ENCODE measurements around the gene ATP6V1F. TPM values are rescaled to one million over a fixed set of nuclear protein-coding genes. Genes with fewer than 3 reads are reported as not detected.
"Not testable (repeated sequence)": the region's sequence is repeated elsewhere in the genome, so short reads cannot be mapped to it uniquely, and the experiment has no call there.

ATP6V1F gene
- polyA plus RNA-seq, 2 donors = 260 to 273 TPM

DNA sequence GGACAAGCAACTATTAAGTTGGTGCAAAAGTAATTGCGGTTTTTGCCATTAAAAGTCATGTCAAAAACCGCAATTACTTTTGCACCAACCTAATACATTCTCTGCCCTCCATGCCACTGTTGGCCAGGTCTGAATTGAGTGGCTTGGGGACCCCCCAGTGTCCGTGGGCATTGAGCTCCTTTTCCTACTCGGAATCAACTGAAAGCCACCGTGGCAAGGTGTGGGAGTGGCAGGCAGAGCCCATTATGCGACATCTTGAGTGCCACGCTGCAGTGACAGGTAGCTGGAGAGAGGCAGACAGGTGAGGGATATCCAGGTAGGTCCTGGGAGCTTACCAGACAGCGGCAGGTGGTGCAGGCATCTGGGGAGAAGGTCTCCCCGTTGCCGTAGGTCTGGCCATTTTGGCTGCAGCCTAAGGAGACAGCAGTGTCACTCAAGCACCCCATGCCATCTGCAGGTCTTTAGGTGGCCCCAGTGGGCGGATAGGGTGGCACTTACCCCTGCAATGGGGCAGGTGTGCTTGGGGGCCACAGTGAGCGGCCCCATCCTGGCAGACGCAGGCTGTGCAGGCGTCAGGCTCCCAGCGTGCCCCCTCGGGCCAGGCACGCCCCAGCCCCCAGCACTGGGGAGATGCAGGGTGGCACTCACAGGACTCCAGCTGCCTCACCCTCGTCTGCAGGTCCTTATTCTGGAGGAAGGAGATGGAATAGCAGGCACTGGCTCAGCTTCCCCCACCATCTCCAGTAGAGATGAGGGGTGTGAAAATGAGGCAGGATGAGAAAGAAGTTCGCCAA lies 44.3 kb downstream of the ATP6V1F start:
- Histone ChIP-seq H3K4me1 (ENCODE audit: control insufficient read depth in 2 of 2, insufficient read depth in 2 of 2, low read length in 1 of 2) (peaks cover 12 to 14% of the 10 kb centered on the region in 2 donors), H3K27ac (ENCODE audit: low read depth in 2 of 2, low read length in 1 of 2) (no peak overlapping the region), H3K9me3 (ENCODE audit: control insufficient read depth in 2 of 2, insufficient read depth in 1 of 2, low read depth in 1 of 2, low read length in 1 of 2) (no peaks in the 10 kb centered on the region), H3K27me3 (ENCODE audit: control insufficient read depth in 1 of 2, insufficient read depth in 2 of 2, low read length in 2 of 2) (peaks cover 0 to 4% of the 10 kb centered on the region in 2 donors), H3K4me3 (ENCODE audit: low read depth in 1 of 2, low read length in 2 of 2) (no peak overlapping the region), H3K36me3 (ENCODE audit: control insufficient read depth in 2 of 2, insufficient read depth in 2 of 2, low read length in 1 of 2) (no peaks in the 10 kb centered on the region)
- 83 to 85% methylated on average over 19 of the region's 19 CpGs for WGBS, 2 donors

DNA sequence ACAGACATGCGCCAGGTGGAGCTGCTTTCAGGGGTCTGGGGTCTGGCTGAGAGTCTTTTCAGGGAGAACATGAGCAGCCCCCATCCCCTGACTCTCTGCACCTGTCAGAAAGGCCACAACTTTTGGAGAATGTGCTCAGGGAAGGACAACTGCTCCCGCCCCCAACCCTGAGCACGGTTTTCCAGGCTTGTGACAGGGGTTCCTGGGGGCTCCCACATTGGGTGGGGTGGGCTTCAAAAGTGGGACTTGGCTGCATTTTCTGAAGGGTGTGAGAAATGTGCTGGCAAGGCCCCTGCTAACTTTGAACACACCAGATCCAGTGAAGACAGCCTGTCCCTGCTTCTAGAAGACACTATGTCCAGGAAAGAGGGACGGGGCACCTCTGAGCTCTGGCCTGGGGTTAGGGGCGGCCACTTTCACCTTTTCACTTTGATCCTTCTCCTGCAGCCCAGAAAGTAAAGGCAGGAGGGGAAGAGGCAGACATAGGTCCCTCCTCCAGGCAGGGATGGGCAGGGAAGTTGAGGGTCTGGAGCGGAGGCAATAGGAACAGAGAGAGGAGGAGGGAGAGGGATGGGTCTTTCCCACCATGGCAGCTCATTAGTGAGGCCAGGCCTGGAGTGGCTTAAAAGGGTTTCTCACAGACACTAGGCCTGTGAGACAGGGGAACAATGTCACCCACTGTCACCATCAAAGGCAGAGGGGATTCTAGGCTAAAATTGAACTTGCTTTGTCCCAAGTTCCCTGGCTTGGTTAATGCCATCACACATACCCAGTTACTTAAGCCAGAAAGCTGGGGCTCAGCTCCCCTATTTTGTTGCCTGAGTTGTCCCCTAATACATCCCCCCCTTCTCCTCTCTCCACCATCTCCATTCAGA lies 46.3 kb downstream of the ATP6V1F start:
- Histone ChIP-seq H3K4me3 (ENCODE audit: low read depth in 1 of 2, low read length in 2 of 2) (no peak overlapping the region), H3K9me3 (ENCODE audit: control insufficient read depth in 2 of 2, insufficient read depth in 1 of 2, low read depth in 1 of 2, low read length in 1 of 2) (no peaks in the 10 kb centered on the region), H3K4me1 (ENCODE audit: control insufficient read depth in 2 of 2, insufficient read depth in 2 of 2, low read length in 1 of 2) (peaks cover 9 to 12% of the 10 kb centered on the region in 2 donors), H3K27ac (ENCODE audit: low read depth in 2 of 2, low read length in 1 of 2) (no peak overlapping the region), H3K36me3 (ENCODE audit: control insufficient read depth in 2 of 2, insufficient read depth in 2 of 2, low read length in 1 of 2) (no peaks in the 10 kb centered on the region), H3K27me3 (ENCODE audit: control insufficient read depth in 1 of 2, insufficient read depth in 2 of 2, low read length in 2 of 2) (peaks cover 0 to 4% of the 10 kb centered on the region in 2 donors)
- WGBS, 2 donors = 85 to 89% methylated on average over 6 of the region's 6 CpGs

DNA sequence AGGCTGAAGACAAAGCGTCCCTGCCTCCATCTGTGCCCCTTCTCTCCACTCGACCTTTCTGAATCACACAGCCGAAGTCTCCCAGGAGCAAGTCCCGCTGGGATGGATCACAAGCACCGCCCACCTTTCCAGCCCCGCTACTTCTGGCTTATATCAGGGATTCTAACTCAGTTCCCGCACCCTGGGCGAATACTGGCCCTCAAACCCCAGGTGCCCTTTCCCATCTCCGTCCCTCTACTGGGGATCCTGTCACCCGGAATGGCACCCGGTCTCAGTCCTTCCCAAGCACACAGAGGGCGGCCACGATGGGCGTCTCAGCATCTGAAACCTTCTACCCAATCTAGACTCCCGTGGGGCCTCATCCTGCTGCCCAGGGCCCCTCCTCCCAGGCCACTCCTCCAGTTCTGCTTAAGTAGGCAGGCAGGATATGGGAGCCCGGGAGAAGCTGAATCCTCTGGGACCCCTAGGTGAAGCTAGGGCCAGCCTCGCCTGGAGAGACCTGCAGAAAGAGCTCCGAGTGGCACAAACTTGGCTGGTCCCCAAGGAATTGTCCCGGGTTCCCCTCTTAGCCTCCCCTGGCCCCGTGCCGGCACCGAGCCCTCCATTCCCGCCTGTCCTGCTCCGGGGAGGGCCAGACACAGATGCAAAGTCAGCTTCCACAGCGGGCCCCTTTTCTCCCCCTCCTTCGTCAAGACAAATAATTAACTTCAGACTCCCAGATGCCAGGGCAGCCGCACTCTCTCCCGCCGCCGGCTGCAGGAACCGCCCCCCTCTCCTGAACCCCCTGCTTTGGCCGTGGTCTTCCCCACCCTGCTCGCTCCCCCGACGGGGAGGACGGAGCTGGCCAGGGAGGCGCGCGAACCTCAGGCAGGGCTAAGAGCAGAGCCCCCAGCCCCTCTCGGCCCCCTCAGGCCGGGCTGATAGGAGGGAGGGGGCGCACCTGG lies 47.2 kb downstream of the ATP6V1F start:
- no peaks in the 10 kb centered on the region for H3K9me3 ChIP-seq (ENCODE audit: control insufficient read depth in 2 of 2, insufficient read depth in 1 of 2, low read depth in 1 of 2, low read length in 1 of 2)
- H3K4me3 ChIP-seq (ENCODE audit: low read depth in 1 of 2, low read length in 2 of 2) = peak overlapping the region; percentile 30 to 44
- H3K27ac ChIP-seq (ENCODE audit: low read depth in 2 of 2, low read length in 1 of 2) = no peak overlapping the region
- peaks cover 7 to 9% of the 10 kb centered on the region in 2 donors for H3K4me1 ChIP-seq (ENCODE audit: control insufficient read depth in 2 of 2, insufficient read depth in 2 of 2, low read length in 1 of 2)
- 12 to 14% methylated on average over 42 of the region's 42 CpGs for WGBS, 2 donors
- H3K27me3 ChIP-seq (ENCODE audit: control insufficient read depth in 1 of 2, insufficient read depth in 2 of 2, low read length in 2 of 2) = peaks cover 0 to 7% of the 10 kb centered on the region in 2 donors
- H3K36me3 ChIP-seq (ENCODE audit: control insufficient read depth in 2 of 2, insufficient read depth in 2 of 2, low read length in 1 of 2) = no peaks in the 10 kb centered on the region

DNA sequence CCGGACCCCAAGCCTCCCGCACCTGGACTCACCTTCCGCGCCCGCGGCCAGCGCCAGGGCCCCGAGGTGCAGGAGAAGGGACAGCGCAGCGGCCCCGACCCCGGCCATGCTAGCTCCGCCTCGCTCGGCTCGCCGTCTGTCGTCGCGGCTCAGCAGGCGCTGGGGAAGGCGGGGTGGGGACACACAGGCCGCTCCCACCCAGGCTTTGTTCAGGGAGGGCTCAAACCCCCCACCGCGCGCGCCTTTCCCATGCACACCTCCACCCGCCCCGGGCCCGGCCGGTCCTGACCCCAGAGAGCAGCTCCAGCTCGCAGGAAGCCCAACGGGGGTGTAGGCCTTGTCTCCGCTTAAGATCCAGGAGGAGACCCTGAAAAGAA lies 47.9 kb downstream of the ATP6V1F start, which contains the start of gene KCP:
KCP (minus strand) TSS at position 141 of the 377 bp plus-strand sequence; CDS start at position 108, 33 bp downstream.
- no peak within 1 kb of the TSS for H3K27ac ChIP-seq (ENCODE audit: low read depth in 2 of 2, low read length in 1 of 2)
- no peaks in the 10 kb centered on the region for H3K9me3 ChIP-seq (ENCODE audit: control insufficient read depth in 2 of 2, insufficient read depth in 1 of 2, low read depth in 1 of 2, low read length in 1 of 2)
- no peaks in the 10 kb centered on the region for H3K36me3 ChIP-seq (ENCODE audit: control insufficient read depth in 2 of 2, insufficient read depth in 2 of 2, low read length in 1 of 2)
- WGBS, 2 donors = 23 to 25% methylated on average over 34 of the region's 34 CpGs
- H3K27me3 ChIP-seq (ENCODE audit: control insufficient read depth in 1 of 2, insufficient read depth in 2 of 2, low read length in 2 of 2) = peaks cover 0 to 7% of the 10 kb centered on the region in 2 donors
- H3K4me1 ChIP-seq (ENCODE audit: control insufficient read depth in 2 of 2, insufficient read depth in 2 of 2, low read length in 1 of 2) = peaks cover 7 to 9% of the 10 kb centered on the region in 2 donors
- peak within 1 kb of the TSS; percentile 30 to 44 for H3K4me3 ChIP-seq (ENCODE audit: low read depth in 1 of 2, low read length in 2 of 2)

DNA sequence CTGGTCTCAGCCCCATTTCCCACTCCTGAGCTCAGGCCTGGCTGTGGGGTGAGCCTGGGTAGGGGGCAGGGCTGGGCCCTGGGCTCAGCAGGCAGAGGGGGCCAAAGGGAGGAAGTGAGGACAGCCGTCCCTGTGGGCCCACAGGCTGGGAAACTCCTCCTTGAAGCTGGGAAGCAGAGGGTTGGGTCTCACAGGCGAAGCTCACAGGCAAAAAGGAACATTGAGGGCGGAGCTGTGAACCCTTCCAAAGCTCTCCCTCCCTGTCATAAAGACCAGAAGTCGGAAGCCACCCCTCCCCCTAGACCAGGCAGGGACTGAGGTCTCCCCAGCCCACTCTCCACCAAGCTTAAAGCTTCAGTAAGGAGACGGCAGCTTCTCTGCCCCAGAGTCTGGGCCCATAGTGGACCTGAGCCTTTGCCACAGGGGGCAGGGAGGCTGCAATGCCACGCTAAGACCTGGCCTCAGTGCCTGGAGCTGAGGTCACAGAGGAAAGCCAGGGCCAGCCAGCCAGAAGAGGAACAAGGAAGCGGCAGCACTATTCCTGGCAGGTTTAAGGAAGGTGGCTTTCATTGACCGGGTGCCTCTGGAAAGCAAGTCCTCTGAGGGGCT lies 48.9 kb downstream of the ATP6V1F start:
- Histone ChIP-seq H3K9me3 (ENCODE audit: control insufficient read depth in 2 of 2, insufficient read depth in 1 of 2, low read depth in 1 of 2, low read length in 1 of 2) (no peaks in the 10 kb centered on the region), H3K27me3 (ENCODE audit: control insufficient read depth in 1 of 2, insufficient read depth in 2 of 2, low read length in 2 of 2) (peaks cover 0 to 7% of the 10 kb centered on the region in 2 donors), H3K27ac (ENCODE audit: low read depth in 2 of 2, low read length in 1 of 2) (no peak overlapping the region), H3K36me3 (ENCODE audit: control insufficient read depth in 2 of 2, insufficient read depth in 2 of 2, low read length in 1 of 2) (no peaks in the 10 kb centered on the region), H3K4me3 (ENCODE audit: low read depth in 1 of 2, low read length in 2 of 2) (no peak overlapping the region), H3K4me1 (ENCODE audit: control insufficient read depth in 2 of 2, insufficient read depth in 2 of 2, low read length in 1 of 2) (peaks cover 7 to 9% of the 10 kb centered on the region in 2 donors)
- 74 to 75% methylated on average over 8 of the region's 8 CpGs for WGBS, 2 donors

DNA sequence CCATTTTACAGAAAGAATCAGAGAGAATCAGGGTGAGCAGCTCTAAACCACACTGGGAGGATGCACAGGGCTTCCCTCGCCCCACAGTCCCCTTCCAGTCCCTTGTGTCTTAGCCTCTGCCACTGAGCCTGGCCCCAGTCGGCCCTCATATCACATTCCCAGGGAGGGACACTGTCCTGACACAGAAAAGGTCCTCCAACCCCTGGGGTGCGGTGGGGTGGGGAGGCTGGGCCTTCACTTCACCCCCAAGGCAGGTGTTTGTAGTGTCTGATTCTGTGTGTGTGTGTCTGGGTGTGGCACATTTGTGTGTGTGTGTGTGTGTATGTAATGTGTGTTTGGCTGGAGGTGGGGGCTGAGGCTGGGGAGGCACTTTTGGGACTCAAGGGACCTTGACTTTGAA lies 49.6 kb downstream of the ATP6V1F start:
- no peaks in the 10 kb centered on the region for H3K9me3 ChIP-seq (ENCODE audit: control insufficient read depth in 2 of 2, insufficient read depth in 1 of 2, low read depth in 1 of 2, low read length in 1 of 2)
- H3K27me3 ChIP-seq (ENCODE audit: control insufficient read depth in 1 of 2, insufficient read depth in 2 of 2, low read length in 2 of 2) = peaks cover 0 to 7% of the 10 kb centered on the region in 2 donors
- 81 to 87% methylated on average over 3 of the region's 3 CpGs for WGBS, 2 donors
- H3K4me1 ChIP-seq (ENCODE audit: control insufficient read depth in 2 of 2, insufficient read depth in 2 of 2, low read length in 1 of 2) = peaks cover 7 to 9% of the 10 kb centered on the region in 2 donors
- H3K36me3 ChIP-seq (ENCODE audit: control insufficient read depth in 2 of 2, insufficient read depth in 2 of 2, low read length in 1 of 2) = no peaks in the 10 kb centered on the region
- no peak overlapping the region for H3K4me3 ChIP-seq (ENCODE audit: low read depth in 1 of 2, low read length in 2 of 2)
- no peak overlapping the region for H3K27ac ChIP-seq (ENCODE audit: low read depth in 2 of 2, low read length in 1 of 2)

DNA sequence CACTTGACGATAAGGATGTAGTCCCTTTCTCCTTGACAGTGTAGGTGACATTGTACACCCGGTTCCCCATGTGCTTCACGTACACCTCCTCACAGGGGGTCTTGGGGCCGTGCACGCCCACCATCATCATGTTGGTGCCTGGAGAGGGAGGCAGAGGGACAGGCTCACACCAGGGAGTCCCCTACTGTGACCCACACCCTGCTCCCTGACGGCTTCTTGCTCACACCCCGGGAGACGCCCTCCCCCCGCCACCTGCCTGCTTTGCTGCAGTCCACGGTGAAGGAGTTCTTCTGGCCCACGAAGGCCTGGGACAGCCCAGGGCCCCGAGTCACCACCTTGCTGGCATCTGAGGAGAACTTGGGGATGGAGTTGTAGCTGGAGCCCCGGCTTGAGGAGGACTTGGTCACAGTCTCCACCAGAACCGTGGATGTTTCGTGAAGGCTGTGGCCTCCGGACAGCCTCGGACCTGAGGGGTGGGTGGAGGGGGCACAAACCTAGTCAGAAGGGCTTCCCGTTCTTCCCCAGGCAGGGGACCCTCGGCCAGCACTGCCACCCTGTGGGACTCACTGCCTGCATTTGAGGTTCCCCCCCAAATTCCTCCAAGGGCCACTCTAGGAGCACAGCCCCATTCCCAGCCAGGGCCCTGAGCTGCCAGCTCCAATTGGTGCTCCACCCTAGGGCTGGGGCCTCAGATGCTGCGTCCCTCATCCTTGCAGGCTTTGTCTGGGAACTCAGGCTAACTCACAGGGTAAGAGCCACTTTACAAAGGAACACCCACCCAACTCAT lies 50.2 kb downstream of the ATP6V1F start:
- H3K27me3 ChIP-seq (ENCODE audit: control insufficient read depth in 1 of 2, insufficient read depth in 2 of 2, low read length in 2 of 2) = not testable (repeated sequence)
- 81 to 86% methylated on average over 8 to 9 of the region's 20 CpGs for WGBS, 2 donors

DNA sequence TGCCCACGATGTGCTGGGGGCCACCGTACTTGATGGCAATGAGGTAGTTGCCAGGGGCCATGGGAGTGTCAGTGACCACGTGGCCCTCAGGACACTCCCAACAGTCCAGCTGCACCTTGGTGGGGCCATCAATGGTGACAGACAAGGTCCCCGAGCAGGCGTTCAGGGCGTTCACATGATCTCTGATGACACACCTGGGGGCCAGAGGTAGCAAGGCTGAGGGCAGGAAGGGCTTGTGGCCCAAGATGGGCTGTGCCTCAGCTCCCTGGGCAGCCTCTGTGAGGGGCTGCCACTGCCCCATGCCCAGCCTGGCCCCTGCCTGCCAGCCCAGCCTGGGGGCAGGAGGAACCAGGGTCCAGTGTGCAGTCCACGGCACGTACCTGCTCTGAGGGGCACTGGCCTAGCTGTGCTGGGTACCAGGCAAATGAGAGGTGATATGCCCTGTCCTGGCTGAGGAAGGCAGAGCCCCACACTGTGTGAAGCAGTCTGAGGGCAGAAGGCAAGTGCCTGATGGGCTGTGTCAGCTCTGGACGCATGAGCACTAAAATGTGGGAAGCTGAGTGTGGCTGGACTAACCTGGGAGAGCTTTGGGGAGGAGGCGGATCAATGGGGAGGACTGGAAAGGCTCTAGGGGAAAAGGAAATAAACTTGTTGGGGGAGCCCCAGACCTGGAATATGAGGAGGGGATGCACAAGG lies 51.4 kb downstream of the ATP6V1F start:
- H3K4me1 ChIP-seq (ENCODE audit: control insufficient read depth in 2 of 2, insufficient read depth in 2 of 2, low read length in 1 of 2) = peaks cover 7 to 9% of the 10 kb centered on the region in 2 donors
- peaks cover 0 to 3% of the 10 kb centered on the region in 2 donors for H3K27me3 ChIP-seq (ENCODE audit: control insufficient read depth in 1 of 2, insufficient read depth in 2 of 2, low read length in 2 of 2)
- H3K4me3 ChIP-seq (ENCODE audit: low read depth in 1 of 2, low read length in 2 of 2) = no peak overlapping the region
- no peaks in the 10 kb centered on the region for H3K9me3 ChIP-seq (ENCODE audit: control insufficient read depth in 2 of 2, insufficient read depth in 1 of 2, low read depth in 1 of 2, low read length in 1 of 2)
- no peak overlapping the region for H3K27ac ChIP-seq (ENCODE audit: low read depth in 2 of 2, low read length in 1 of 2)
- WGBS, 2 donors = 73 to 80% methylated on average over 10 of the region's 10 CpGs
- H3K36me3 ChIP-seq (ENCODE audit: control insufficient read depth in 2 of 2, insufficient read depth in 2 of 2, low read length in 1 of 2) = no peaks in the 10 kb centered on the region

More for the DNA sequence above, 50.2 kb downstream of the ATP6V1F start:
- not testable (repeated sequence) for H3K27ac ChIP-seq (ENCODE audit: low read depth in 2 of 2, low read length in 1 of 2); H3K36me3 ChIP-seq (ENCODE audit: control insufficient read depth in 2 of 2, insufficient read depth in 2 of 2, low read length in 1 of 2); H3K4me1 ChIP-seq (ENCODE audit: control insufficient read depth in 2 of 2, insufficient read depth in 2 of 2, low read length in 1 of 2); H3K9me3 ChIP-seq (ENCODE audit: control insufficient read depth in 2 of 2, insufficient read depth in 1 of 2, low read depth in 1 of 2, low read length in 1 of 2); H3K4me3 ChIP-seq (ENCODE audit: low read depth in 1 of 2, low read length in 2 of 2)
